Islet of Langerhans (tissue), 1 donor: Measurements from ENCODE around the gene FAHD2A.
"Not testable (repeated sequence)": the region's sequence is repeated elsewhere in the genome, so short reads cannot be mapped to it uniquely, and the experiment has no call there.

Experiments used
- FAIRE-seq: peaks from one replicate; lab custom pipeline; 2011; peaks lifted over from hg19 to GRCh38; lab: Jason Lieb, UNC

The FAHD2A gene

DNA sequence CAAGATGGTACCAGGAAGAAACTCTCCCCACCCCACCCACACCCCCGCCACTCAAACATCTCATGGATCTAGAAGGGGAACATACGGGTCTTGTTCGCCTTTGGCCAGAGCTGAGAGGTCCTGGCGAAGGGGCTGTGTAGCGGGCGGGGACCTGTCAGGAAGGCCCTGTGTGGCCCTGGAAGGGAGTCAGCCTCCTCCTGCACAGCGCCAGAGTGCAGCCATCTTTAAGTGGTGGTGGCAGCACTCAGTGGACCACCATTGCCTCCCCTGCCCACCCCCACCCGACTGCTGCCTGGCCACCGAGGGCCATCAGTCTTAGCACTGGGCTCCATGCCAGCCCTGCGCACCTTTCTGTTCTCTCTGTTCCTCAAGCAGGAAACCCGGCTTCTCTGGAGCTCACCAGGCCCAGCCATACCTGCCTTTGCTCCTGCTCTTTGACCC lies 11.6 kb upstream of the FAHD2A start:
- no peak for FAIRE-seq

DNA sequence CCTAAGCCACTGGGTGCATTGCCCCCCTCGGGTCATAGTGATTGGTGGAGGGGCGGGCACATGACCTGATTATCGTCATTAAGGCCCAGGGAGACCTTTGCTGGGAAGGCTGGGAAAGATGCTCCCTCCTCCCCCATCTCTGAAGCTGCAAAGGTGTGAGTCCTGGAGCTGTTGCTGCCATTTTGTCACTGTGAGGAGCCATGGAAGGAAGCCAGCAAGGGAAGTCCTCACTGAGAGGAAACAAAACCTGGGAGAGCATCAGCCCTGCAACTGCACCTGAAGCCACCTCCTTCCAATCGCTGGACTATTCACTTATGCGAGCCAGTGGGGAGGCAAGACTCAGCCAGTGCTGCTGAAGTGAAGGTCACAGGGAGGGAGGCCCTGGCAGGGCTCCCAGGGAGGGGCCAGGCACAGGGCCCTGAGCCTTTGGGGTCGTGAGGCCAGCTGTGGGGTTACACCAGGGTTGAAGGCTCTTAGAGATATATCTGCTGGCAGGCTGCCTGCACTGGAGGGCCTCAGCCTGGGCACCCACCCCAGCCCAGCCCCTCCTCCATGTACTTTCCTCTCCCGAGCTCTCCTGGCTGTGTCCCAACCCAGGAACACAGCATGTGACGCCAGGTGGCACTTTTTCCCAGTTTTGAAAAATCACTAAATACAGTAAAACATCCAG lies 10.7 kb upstream of the FAHD2A start:
- no peak for FAIRE-seq

GRCh38 chr2:95392320-95392719 lies 10.2 kb upstream of the FAHD2A start:
- FAIRE-seq, result no peak

- no peak for FAIRE-seq
Observed at GRCh38 chr2:95392730-95393455, 9.6 kb upstream of the FAHD2A start.

GRCh38 chr2:95393901-95394300 lies 8.6 kb upstream of the FAHD2A start:
- no peak for FAIRE-seq

- FAIRE-seq, result no peak
Observed at GRCh38 chr2:95399061-95399460, 3.4 kb upstream of the FAHD2A start.

DNA sequence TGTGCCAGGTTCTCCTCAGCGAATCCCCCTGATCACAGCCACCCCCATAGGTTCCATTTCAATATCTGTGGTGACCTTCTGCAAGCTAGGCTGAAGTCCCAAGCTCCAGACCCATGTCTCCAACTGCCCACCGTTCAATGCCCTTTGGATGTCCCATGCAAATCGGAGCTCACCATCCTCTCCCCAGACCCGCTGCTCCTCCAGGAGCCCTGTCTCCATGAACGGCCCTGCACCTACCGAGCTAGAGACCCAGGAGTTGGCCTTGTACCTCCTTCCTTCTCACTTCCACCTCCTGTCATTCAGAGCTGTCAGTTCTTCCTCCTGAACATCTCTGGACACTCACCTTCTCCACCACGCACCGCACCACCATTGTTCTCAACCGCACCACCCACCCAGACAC lies 1.0 kb upstream of the FAHD2A start:
- no peak for FAIRE-seq

DNA sequence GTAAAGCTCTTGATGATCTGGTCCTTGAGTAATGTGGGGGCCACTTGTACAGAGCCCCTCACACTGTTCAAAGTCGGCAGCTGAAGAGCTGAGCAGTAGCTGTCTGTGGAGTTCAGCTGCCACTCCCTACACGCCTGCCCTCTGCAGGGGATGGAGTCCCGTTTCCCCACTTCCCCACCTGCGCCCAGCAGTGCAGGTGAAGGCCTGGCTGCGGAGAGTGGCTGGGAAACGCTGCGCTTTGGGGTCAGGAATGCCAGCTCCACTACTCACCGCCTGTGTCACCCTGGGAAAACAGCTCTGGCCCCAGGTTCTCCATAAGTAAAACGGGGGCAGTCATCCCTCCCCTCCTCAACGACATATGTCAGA lies 521 bp upstream of the FAHD2A start:
- not testable (repeated sequence) for FAIRE-seq

DNA sequence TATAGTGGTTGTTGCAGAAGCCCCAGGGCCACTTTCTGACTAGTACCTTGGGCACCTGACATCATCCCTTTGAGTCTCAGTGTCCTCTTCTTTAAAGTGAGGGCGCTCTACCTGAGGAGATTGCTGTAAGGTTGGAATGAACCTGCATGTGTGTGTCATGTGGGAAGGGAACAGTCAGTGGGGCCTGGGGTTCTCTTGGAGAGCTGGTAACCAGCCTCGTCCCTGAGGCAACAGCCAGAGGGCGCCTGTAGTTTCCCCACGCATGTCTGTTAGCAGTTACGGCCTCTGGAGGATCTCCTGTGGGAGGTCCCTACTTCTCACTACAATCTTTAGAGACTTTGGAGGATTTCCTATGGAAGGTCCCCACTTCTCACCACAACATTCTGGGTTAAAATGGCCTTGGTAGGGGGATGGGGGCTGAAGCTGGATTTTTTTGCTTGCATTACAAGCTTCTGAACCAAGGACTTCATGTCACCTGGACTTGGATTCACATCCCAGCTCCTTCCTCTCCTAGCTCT lies 755 bp downstream of the FAHD2A start:
- not testable (repeated sequence) for FAIRE-seq

- not testable (repeated sequence) for FAIRE-seq
Observed at GRCh38 chr2:95403824-95404223, 1.3 kb downstream of the FAHD2A start.

GRCh38 chr2:95404676-95405075 lies 2.2 kb downstream of the FAHD2A start:
- not testable (repeated sequence) for FAIRE-seq

DNA sequence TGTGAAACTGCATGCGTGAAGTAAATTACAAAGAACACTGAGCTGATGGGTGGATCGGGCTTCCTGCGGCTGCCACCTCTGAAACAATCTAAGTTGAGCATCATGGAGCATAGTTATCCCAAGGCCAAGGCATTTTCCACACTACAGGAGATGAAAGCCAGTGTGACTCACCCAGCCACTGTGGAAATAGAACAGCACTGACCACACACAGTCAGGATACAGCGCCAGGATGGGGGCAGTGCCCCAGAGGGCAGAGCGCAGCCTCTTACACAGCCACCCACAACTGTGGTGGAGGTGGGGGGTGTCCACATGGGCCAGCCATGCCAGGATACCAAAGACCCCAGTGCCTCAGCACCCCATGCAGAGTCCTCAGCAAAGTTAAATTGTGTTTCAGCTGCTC lies 8.7 kb downstream of the FAHD2A start:
- not testable (repeated sequence) for FAIRE-seq

DNA sequence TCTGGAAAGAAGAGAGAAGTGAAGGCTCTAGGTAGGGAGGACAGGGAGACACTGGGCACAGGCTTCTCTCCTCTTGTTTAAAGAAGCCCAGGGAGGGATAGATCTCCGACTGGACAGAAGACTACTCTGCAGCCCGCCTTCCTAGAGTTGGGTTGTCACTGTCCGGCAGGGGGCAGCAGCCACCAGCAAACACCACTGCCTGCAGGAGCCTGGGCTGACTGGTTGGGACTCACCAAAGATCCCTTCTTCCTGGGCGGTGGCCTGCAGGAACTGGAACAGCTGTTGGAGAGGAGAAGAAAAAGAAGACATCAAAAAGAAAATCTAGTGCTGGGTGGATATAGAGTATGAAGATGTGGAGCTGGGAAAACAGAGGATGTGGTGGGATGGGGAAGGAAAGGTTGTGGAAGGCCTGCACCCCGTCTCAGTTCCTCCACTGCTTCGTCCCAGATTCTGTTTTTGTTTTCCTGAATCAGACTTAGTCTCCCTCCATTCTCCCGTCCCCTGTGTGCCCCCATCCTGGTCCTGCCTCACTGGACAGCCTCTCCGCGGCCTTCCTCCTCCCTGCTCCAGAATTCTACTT lies 11.6 kb downstream of the FAHD2A start:
- not testable (repeated sequence) for FAIRE-seq

- FAIRE-seq, result not testable (repeated sequence)
Observed at GRCh38 chr2:95415138-95415537, 12.6 kb downstream of the FAHD2A start.

GRCh38 chr2:95415561-95415960 lies 13.1 kb downstream of the FAHD2A start:
- FAIRE-seq, result not testable (repeated sequence)

DNA sequence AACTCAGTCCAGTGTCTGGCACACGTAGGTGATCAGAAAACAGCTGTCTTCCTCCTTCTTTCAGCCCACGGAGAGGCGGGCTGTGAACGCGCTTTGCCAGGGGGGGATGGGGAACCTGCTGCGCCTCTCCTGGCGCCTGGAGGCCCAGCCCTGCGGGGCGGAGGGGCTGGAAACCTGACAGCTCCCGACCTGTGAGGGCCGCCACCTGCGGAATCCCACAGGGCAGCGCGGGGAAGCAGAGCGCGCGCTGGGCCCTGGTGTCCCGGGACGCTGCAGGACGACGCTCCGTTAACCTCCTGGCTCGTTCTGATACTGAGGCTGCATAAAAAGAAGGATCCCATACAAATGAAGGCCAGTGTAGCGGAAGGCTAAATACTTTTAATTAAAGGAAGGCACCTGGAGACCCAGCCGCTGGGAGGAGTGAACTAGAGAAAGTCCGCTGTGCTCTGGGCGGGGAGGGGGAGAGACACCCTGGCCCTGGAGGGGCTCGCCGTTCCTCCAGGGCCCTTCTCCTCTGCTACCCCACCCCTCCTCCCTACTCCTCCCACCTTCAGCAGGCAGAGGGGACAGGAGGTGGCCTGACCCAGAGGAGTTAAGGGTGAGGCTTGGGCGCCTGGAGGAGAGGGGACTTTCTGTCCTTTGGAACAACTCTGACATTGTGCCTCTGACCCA lies 24.8 kb downstream of the FAHD2A start:
- not testable (repeated sequence) for FAIRE-seq

DNA sequence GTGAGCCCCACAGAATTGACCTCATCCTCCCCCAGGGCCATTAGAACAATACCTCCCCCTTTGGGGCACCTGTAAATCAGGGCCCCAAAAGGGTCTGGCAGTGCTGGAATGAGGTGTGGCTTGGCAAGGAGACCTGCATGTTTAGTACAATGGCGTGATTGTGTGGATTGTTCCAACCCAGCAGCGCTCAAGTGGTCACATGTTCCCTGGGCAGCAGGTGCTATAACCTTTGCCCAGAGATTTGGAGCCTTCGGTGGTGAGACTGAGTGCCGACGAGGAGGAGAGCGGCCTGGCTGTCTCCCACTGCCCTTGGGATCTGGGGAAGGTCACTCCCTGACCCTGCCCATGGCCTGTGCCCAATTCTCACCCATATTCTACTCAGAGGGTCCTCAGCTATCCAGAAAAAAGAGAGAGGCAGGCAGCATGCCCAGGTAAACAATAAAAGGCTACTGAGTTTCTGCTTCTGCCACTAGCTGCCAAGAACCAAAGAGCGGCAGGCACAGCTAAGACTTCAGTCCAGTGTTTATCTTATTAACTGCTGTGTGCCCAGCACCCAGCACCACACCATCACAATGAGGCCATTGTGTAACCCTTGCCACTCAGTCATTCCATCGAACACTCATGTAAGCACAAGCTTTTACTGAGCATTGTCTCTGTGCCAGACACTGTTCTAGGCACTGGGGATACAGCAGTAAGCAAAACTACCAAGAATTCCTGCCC lies 27.4 kb downstream of the FAHD2A start:
- not testable (repeated sequence) for FAIRE-seq

DNA sequence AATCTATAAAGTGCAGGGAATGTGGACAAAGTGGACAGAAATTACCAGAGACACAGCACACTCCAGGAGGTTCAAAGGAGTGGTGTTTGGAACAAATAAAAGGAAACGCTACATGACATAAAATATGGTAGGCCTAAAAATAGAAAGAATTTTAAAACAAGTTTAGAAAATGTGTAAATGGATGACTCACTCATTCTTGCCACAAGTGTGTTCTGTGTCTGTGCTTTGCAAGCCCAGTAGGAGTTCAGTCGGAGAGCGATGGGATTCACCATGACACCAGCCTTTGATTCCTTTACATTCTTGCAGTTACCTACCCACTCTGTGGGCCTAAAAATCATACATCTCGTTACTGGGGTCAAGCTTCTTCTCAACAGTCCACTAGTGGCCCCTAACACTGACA lies 30.9 kb downstream of the FAHD2A start:
- not testable (repeated sequence) for FAIRE-seq

DNA sequence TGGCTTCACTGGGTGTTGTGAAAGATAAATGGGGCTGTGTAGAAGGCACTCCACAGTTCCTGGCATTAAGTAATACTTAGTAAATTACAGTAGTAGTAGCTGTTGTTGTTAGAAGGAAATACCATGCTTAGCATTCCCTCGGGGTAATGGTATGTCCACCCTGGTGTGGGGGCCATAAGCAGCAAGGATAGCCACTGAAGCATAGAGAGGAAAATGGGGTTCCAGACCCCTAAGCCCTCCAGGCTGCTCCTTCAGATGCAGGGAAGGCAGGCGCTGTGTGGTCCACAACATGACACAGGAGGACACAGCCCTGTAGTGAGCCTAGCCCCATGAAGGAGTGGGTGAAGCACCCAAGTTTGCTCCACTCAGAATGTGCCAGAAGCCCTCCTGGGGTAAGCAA lies 31.5 kb downstream of the FAHD2A start:
- not testable (repeated sequence) for FAIRE-seq

- FAIRE-seq, result not testable (repeated sequence)
Observed at GRCh38 chr2:95434507-95435076, 32.1 kb downstream of the FAHD2A start.

- not testable (repeated sequence) for FAIRE-seq
Observed at GRCh38 chr2:95435162-95435871, 32.8 kb downstream of the FAHD2A start.
